ENCODE data around the gene PIP4K2A.

- TF ChIP-seq, protein P1, sequence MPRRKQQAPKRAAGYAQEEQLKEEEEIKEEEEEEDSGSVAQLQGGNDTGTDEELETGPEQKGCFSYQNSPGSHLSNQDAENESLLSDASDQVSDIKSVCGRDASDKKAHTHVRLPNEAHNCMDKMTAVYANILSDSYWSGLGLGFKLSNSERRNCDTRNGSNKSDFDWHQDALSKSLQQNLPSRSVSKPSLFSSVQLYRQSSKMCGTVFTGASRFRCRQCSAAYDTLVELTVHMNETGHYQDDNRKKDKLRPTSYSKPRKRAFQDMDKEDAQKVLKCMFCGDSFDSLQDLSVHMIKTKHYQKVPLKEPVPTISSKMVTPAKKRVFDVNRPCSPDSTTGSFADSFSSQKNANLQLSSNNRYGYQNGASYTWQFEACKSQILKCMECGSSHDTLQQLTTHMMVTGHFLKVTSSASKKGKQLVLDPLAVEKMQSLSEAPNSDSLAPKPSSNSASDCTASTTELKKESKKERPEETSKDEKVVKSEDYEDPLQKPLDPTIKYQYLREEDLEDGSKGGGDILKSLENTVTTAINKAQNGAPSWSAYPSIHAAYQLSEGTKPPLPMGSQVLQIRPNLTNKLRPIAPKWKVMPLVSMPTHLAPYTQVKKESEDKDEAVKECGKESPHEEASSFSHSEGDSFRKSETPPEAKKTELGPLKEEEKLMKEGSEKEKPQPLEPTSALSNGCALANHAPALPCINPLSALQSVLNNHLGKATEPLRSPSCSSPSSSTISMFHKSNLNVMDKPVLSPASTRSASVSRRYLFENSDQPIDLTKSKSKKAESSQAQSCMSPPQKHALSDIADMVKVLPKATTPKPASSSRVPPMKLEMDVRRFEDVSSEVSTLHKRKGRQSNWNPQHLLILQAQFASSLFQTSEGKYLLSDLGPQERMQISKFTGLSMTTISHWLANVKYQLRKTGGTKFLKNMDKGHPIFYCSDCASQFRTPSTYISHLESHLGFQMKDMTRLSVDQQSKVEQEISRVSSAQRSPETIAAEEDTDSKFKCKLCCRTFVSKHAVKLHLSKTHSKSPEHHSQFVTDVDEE (CRISPR knock-in tag; IDR thresholded peaks at IDR 0.05) = no peak
- no peak for TF ChIP-seq ZFP3 (CRISPR knock-in tag; IDR thresholded peaks at IDR 0.05)
Observed at GRCh38 chr10:22617051-22617450, 97.3 kb downstream of the PIP4K2A start.

Data from SK-N-SH treated with all-trans-retinoic acid at 6 μM for 48 hours (cell line).